Measurements from ENCODE around the gene NAGA. TPM values are rescaled to one million over a fixed set of nuclear protein-coding genes. Genes with fewer than 3 reads are reported as not detected.
A peak's percentile ranks its signal among the peaks of the same experiment; 100 is the strongest.

NAGA gene
- total and polyA plus RNA-seq, 2 donors (not counting 3 experiments of a cell fraction or from before 2014, with no cell fraction given), result 29.0 to 63.4 TPM

- peak overlapping the region in 2 of 3 experiments; percentile 65 to 80 for H3K4me3 ChIP-seq (replicated peaks in 1 of 3; ENCODE audit: insufficient read depth in 1 of 3, low read depth in 1 of 3, low read length in 3 of 3)
- dilution Hi-C loops (cut with MboI; ENCODE audit: extremely low pct_ligation_motif_present, low sequenced_read_pairs), result no loop called here
- no TSS peak for BruUV-seq (replicated peaks)
Measured at GRCh38 chr22:42073621-42074041, 3.0 kb upstream of the NAGA start.

GRCh38 chr22:42072606-42073330, 2.2 kb upstream of the NAGA start:
- Histone ChIP-seq H4K20me1 (replicated peaks; ENCODE audit: control insufficient read depth, extremely low read depth, insufficient read depth, low read length) (no peaks in the 10 kb centered on the region), H3K4me1 (ENCODE audit: control insufficient read depth, extremely low read depth, insufficient read depth, low read length) (peaks cover 23% of the 10 kb centered on the region), H3K27me3 (ENCODE audit: control insufficient read depth in 2 of 2, insufficient read depth in 2 of 2, low read length in 2 of 2) (no peaks in the 10 kb centered on the region), H3K9me3 (replicated peaks; ENCODE audit: control insufficient read depth, insufficient read depth, low read length) (no peaks in the 10 kb centered on the region), H3K4me2 (ENCODE audit: insufficient read depth, low read length) (no peak overlapping the region), H3K9ac (replicated peaks; ENCODE audit: extremely low read depth, insufficient read depth, low read length) (no peak overlapping the region), H3K79me2 (ENCODE audit: control insufficient read depth, insufficient read depth, low read length) (peaks cover 17% of the 10 kb centered on the region), H2AFZ (ENCODE audit: low read depth, low read length) (no peak overlapping the region), H3K36me3 (ENCODE audit: control insufficient read depth in 2 of 2, extremely low read depth in 1 of 2, insufficient read depth in 2 of 2, low read length in 2 of 2) (peaks cover 3 to 10% of the 10 kb centered on the region in 2 experiments), H3K4me3 (replicated peaks in 1 of 3; ENCODE audit: insufficient read depth in 1 of 3, low read depth in 1 of 3, low read length in 3 of 3) (no peak overlapping the region), H3K27ac (ENCODE audit: insufficient read depth, low read depth, low read length) (no peak overlapping the region), H3K9me1 (replicated peaks; ENCODE audit: control insufficient read depth, extremely low read depth, insufficient read depth, low read length) (no peaks in the 10 kb centered on the region)
- BruUV-seq (replicated peaks), result no TSS peak
- TF ChIP-seq POLR2AphosphoS5 (IDR thresholded peaks at IDR 0.05; ENCODE audit: insufficient read depth, low read depth, low read length) (no peak), EZH2 (IDR thresholded peaks at IDR 0.05; ENCODE audit: borderline replicate concordance, low read depth, low read length, severe bottlenecking) (no peak), FOS (IDR thresholded peaks at IDR 0.05; ENCODE audit: borderline replicate concordance, insufficient read depth, low read length) (no peak), GATA2 (IDR thresholded peaks at IDR 0.05; ENCODE audit: insufficient read depth, insufficient read length, low read depth, low read length) (no peak), JUN (IDR thresholded peaks at IDR 0.05; ENCODE audit: borderline replicate concordance, insufficient read depth, insufficient read length, low read depth) (no peak), MYC (IDR thresholded peaks at IDR 0.05; ENCODE audit: low read depth, low read length) (no peak), POLR2A (IDR thresholded peaks at IDR 0.05; ENCODE audit: low read depth, low read length) (no peak)
- TF ChIP-seq, protein P1, sequence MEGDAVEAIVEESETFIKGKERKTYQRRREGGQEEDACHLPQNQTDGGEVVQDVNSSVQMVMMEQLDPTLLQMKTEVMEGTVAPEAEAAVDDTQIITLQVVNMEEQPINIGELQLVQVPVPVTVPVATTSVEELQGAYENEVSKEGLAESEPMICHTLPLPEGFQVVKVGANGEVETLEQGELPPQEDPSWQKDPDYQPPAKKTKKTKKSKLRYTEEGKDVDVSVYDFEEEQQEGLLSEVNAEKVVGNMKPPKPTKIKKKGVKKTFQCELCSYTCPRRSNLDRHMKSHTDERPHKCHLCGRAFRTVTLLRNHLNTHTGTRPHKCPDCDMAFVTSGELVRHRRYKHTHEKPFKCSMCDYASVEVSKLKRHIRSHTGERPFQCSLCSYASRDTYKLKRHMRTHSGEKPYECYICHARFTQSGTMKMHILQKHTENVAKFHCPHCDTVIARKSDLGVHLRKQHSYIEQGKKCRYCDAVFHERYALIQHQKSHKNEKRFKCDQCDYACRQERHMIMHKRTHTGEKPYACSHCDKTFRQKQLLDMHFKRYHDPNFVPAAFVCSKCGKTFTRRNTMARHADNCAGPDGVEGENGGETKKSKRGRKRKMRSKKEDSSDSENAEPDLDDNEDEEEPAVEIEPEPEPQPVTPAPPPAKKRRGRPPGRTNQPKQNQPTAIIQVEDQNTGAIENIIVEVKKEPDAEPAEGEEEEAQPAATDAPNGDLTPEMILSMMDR (IDR thresholded peaks at IDR 0.05; ENCODE audit: extremely low read depth in 1 of 2, insufficient read depth in 1 of 2, low read depth in 1 of 2, low read length in 2 of 2), result no peak
- TF ChIP-seq, protein P2, sequence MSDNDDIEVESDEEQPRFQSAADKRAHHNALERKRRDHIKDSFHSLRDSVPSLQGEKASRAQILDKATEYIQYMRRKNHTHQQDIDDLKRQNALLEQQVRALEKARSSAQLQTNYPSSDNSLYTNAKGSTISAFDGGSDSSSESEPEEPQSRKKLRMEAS (IDR thresholded peaks at IDR 0.05; ENCODE audit: insufficient read depth, insufficient read length), result no peak
- DNase-seq (ENCODE audit: low read depth, low spot score), result no peak
- dilution Hi-C loops (cut with MboI; ENCODE audit: extremely low pct_ligation_motif_present, low sequenced_read_pairs) (no loop called here), intact Hi-C loops (cut with micrococcal nuclease) (no loop called here)
- no peak for FAIRE-seq
- POLR2A ChIA-PET, result no interaction called here
- CTCF ChIA-PET, result no interaction called here

More at GRCh38 chr22:42073621-42074041, 3.0 kb upstream of the NAGA start:
- TF ChIP-seq, protein P2 (IDR thresholded peaks at IDR 0.05; ENCODE audit: insufficient read depth, insufficient read length), result no peak
- no peak for TF ChIP-seq MYC (IDR thresholded peaks at IDR 0.05; ENCODE audit: low read depth, low read length)
- no peak for TF ChIP-seq EZH2 (IDR thresholded peaks at IDR 0.05; ENCODE audit: borderline replicate concordance, low read depth, low read length, severe bottlenecking)
- TF ChIP-seq POLR2AphosphoS5 (IDR thresholded peaks at IDR 0.05; ENCODE audit: insufficient read depth, low read depth, low read length), result no peak
- Histone ChIP-seq H3K4me2 (ENCODE audit: insufficient read depth, low read length) (peak overlapping the region; percentile 79), H2AFZ (ENCODE audit: low read depth, low read length) (peak overlapping the region; percentile 54), H3K27ac (ENCODE audit: insufficient read depth, low read depth, low read length) (peak overlapping the region; percentile 83), H3K9ac (replicated peaks; ENCODE audit: extremely low read depth, insufficient read depth, low read length) (peak overlapping the region; percentile 95), H3K9me3 (replicated peaks; ENCODE audit: control insufficient read depth, insufficient read depth, low read length) (no peaks in the 10 kb centered on the region), H4K20me1 (replicated peaks; ENCODE audit: control insufficient read depth, extremely low read depth, insufficient read depth, low read length) (no peaks in the 10 kb centered on the region), H3K9me1 (replicated peaks; ENCODE audit: control insufficient read depth, extremely low read depth, insufficient read depth, low read length) (no peaks in the 10 kb centered on the region), H3K36me3 (ENCODE audit: control insufficient read depth in 2 of 2, extremely low read depth in 1 of 2, insufficient read depth in 2 of 2, low read length in 2 of 2) (peaks cover 9 to 12% of the 10 kb centered on the region in 2 experiments), H3K4me1 (ENCODE audit: control insufficient read depth, extremely low read depth, insufficient read depth, low read length) (peaks cover 23% of the 10 kb centered on the region), H3K27me3 (ENCODE audit: control insufficient read depth in 2 of 2, insufficient read depth in 2 of 2, low read length in 2 of 2) (no peaks in the 10 kb centered on the region), H3K79me2 (ENCODE audit: control insufficient read depth, insufficient read depth, low read length) (peaks cover 17% of the 10 kb centered on the region)
- DNase-seq (ENCODE audit: low read depth, low spot score) (no peak), FAIRE-seq (no peak)
- POLR2A ChIA-PET, result no interaction called here
- intact Hi-C loops (cut with micrococcal nuclease), result no loop called here
- CTCF ChIA-PET, result interaction anchor here (0.9 kb wide), 1 partner anchor 370 kb away, joined by 3 read pairs; no protein-coding TSS in a partner anchor

Data from endothelial cell of umbilical vein (primary cell).